ENCODE measurements around the gene CAPN12.
"Not testable (repeated sequence)": the region's sequence is repeated elsewhere in the genome, so short reads cannot be mapped to it uniquely, and the experiment has no call there.

CAPN12 gene

DNA sequence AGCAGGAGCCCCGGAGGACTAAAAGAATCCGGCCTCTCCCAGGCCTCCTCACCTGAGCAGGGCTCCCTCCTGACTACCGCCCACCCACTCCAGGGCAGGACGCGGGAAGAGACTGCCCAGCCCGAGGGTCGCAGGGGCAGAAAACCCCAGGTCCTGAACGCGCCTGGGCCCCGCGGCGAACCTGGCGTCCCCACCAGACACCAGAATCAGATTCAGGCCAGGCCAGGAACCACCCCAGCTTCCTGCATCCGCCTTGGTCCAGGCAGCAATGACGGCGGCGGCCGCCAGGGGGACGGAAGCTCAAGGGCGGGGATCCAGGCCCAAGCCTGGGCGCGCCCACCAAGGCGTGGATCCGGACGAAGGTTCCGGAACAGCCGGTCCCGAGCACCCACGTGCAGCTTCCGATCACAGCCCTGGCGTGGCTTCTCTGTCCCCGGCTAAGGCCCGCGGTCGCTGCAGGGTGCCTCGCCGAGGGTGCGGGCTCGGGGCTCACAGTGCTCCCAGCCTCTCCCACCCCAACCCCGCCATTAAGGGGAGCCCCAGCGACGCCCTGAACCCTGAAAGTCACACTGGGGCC lies 25.4 kb upstream of the CAPN12 start:
- TF ChIP-seq, protein P1, sequence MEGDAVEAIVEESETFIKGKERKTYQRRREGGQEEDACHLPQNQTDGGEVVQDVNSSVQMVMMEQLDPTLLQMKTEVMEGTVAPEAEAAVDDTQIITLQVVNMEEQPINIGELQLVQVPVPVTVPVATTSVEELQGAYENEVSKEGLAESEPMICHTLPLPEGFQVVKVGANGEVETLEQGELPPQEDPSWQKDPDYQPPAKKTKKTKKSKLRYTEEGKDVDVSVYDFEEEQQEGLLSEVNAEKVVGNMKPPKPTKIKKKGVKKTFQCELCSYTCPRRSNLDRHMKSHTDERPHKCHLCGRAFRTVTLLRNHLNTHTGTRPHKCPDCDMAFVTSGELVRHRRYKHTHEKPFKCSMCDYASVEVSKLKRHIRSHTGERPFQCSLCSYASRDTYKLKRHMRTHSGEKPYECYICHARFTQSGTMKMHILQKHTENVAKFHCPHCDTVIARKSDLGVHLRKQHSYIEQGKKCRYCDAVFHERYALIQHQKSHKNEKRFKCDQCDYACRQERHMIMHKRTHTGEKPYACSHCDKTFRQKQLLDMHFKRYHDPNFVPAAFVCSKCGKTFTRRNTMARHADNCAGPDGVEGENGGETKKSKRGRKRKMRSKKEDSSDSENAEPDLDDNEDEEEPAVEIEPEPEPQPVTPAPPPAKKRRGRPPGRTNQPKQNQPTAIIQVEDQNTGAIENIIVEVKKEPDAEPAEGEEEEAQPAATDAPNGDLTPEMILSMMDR (IDR thresholded peaks at IDR 0.05; ENCODE audit: extremely low read depth, insufficient read depth, missing control alignments) = peak; percentile 71

DNA sequence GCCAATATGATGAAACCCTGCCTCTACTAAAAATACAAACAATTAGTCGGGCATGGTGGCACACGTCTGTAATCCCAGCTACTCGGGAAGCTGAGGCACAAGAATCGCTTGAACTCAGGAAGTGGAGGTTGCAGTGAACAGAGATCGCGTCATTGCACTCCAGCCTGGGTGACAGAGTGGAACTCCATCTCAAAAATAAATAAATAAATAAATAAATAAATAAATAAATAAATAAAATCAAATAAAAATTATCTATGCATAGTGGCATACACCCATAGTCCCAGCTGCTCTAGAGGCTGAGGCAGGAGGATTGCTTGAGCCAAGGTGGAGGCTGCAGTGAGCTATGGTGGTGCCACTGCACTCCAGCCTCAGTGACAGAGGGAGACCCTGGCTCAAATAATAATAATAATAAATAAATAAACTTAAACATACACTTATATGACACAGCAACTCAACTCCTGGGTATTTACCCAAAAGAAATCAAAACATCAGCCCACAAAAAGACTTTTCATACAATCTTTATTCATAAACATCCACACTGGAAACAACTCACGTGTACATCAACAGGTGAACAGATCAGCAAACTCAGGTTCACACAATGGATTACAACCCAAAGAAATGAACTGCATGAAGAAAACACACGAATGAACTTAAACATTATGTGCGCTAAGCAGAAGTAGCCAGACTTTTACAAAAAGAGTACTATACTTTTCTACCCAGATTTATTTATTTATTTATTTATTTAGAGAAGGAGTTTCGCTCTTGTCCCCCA lies 22.2 kb upstream of the CAPN12 start:
- TF ChIP-seq, protein P1 (IDR thresholded peaks at IDR 0.05; ENCODE audit: extremely low read depth, insufficient read depth, missing control alignments) = no peak
- DNase-seq (ENCODE audit: low spot score) = no peak
- in situ Hi-C loops (cut with MboI; ENCODE audit: low pct_unique_long_range_greater_than_20kb, low sequenced_read_pairs, unreplicated experiment) = no loop called here

More for the DNA sequence above, 25.4 kb upstream of the CAPN12 start:
- DNase-seq (ENCODE audit: low spot score) = peak; percentile 88
- in situ Hi-C loops (cut with MboI; ENCODE audit: low pct_unique_long_range_greater_than_20kb, low sequenced_read_pairs, unreplicated experiment) = no loop called here

DNA sequence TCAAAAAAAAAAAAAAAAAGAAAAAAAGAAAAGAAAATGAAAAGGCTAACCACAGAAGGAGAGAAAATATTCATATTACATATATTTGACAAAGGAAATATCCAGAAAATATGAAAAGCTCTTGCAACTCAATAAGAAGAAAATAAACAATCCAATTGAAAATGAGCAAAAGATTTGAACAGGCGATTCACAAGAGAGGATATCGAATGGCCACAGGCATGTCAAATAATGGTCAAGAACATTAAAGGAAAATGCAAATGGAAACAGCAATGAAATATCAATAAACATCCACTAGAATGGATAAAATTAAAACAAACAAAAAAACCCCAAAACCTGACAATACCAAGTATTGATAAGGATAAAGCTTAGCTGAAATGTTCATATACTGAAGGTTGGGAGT lies 20.9 kb upstream of the CAPN12 start:
- no peak for DNase-seq (ENCODE audit: low spot score)
- in situ Hi-C loops (cut with MboI; ENCODE audit: low pct_unique_long_range_greater_than_20kb, low sequenced_read_pairs, unreplicated experiment) = no loop called here
- TF ChIP-seq, protein P1 (IDR thresholded peaks at IDR 0.05; ENCODE audit: extremely low read depth, insufficient read depth, missing control alignments) = no peak

DNA sequence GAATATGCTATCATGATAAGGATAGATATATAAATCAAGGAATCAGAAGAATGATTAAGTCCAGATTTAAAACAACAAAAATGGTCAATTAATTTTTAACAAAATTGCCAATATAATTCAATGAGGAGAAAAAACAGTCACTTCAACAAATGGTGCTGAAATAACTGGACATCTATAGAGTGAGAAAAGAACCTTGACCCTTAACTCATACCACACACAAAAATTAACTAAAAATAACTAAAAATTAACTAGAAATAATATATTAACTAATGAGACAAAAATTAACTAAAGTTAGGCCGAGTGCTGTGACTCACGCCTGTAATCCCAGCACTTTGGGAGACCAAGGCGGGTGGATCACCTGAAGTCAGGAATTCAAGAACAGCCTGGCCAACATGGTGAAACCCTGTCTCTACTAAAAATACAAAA lies 19.5 kb upstream of the CAPN12 start:
- no peak for DNase-seq (ENCODE audit: low spot score)
- in situ Hi-C loops (cut with MboI; ENCODE audit: low pct_unique_long_range_greater_than_20kb, low sequenced_read_pairs, unreplicated experiment) = no loop called here
- TF ChIP-seq, protein P1 (IDR thresholded peaks at IDR 0.05; ENCODE audit: extremely low read depth, insufficient read depth, missing control alignments) = no peak

DNA sequence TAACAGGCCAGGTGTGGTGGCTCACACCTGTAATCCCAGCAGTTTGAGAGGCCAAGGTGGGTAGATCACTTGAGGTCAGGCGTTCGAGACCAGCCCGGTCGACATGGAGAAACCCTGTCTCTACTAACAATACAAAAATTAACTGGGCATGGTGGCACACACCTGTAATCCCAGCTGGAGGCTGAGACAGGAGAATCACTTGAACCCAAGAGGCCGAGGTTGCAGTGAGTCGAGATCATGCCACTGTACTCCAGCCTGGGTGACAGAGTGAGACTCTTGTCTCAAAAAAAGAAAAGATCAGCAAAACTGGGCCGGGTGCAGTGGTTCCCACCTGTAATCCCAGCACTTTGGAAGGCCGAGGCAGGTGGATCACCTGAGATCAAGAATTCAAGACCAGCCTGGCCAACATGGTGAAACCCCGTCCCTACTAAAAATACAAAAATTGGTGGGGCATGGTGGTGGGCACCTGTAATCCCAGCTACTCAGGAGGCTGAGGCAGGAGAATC lies 17.7 kb upstream of the CAPN12 start:
- in situ Hi-C loops (cut with MboI; ENCODE audit: low pct_unique_long_range_greater_than_20kb, low sequenced_read_pairs, unreplicated experiment) = not testable (repeated sequence)

DNA sequence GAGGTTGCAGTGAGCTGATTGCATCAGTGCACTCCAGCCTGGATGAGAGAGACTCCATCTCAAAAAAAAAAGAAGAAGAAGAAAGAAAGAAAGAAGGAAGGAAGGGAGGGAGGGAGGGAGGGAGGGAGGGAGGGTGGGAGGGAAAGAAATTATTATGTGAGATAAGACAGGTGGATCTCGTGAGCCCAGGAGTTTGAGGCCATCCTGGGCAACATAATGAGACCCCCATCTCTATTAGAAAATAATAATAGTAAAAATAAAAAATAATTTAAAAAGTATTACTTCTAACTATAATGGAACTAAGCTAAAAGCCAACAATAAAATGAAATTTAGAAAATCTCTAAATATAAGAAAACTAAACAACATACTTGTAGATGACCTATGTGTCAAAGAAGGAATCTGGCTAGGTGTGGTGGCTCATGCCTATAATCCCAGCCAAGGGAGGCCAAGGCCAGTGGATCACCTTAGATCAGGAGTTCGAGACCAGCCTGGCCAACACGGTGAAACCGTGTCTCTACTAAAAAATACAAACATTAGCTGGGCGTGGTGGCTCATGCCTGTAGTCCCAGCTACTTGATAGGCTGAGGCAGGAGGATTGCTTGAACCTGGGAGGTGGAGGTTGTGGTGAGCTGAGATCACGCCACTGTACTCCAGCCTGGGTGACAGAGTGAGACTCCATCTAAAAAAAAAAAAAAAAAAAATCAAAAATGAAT lies 16.7 kb upstream of the CAPN12 start:
- in situ Hi-C loops (cut with MboI; ENCODE audit: low pct_unique_long_range_greater_than_20kb, low sequenced_read_pairs, unreplicated experiment); DNase-seq (ENCODE audit: low spot score): not testable (repeated sequence)

More for the DNA sequence above, 17.7 kb upstream of the CAPN12 start:
- DNase-seq (ENCODE audit: low spot score) = not testable (repeated sequence)

DNA sequence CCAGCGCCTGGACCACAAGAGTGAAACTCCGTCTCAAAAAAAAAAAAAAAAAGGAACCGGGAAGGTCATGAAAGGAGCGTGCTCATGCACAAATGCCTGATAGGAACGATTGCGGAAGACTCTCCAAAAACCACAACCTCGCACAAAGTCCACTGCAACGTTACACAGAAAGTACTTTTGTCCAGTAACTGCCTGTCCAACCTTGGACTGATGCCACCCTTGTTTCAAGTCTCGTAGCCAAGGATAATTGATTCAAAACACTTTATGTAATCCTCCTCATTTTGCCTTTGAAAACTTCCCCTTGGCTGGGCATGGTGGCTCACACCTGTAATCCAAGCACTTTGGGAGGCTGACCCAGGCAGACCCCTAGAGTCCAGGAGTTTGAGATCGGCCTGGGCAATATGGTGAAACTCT lies 15.3 kb upstream of the CAPN12 start:
- in situ Hi-C loops (cut with MboI; ENCODE audit: low pct_unique_long_range_greater_than_20kb, low sequenced_read_pairs, unreplicated experiment) = no loop called here
- DNase-seq (ENCODE audit: low spot score) = no peak
- TF ChIP-seq, protein P1 (IDR thresholded peaks at IDR 0.05; ENCODE audit: extremely low read depth, insufficient read depth, missing control alignments) = no peak

DNA sequence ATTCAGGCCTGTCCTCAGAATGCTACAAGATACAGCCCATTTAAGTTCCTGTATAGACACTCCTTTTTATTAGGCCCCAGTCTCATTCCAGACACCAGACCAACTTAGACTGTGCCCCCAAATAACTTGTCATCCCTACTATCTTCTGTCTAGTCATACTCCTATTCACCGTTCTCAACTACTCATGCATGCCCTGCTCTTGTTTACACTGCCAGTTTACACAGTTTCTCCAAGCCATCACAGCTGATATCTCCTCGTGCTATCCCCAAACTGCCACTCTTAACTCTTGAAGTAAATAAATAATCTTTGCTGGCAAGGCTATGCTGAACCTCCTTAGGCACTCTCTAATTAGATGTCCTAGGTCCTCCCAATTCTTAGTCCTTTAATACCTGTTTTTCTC lies 9.9 kb upstream of the CAPN12 start:
- in situ Hi-C loops (cut with MboI; ENCODE audit: low pct_unique_long_range_greater_than_20kb, low sequenced_read_pairs, unreplicated experiment); DNase-seq (ENCODE audit: low spot score): not testable (repeated sequence)

DNA sequence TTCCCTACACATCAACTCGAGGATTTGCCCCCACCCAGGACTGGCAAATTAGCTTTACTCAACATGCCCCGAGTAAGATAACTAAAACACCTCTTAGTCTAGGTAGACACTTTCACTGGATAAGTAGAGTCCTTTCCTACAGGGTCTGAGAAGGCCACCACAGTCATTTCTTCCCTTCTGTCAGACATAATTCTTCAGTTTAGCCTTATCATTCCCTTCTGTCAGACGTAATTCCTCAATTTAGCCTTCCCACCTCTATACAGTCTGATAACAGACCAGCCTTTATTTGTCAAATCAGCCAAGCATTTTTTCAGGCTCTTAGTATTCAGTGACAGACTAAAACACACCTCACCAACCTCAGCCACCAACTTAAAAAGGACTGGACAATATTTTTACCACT lies 9.5 kb upstream of the CAPN12 start:
- DNase-seq (ENCODE audit: low spot score); in situ Hi-C loops (cut with MboI; ENCODE audit: low pct_unique_long_range_greater_than_20kb, low sequenced_read_pairs, unreplicated experiment): not testable (repeated sequence)

Measured in GM13977 (cell line).